K562 (cell line): ENCODE data around the gene R3HDM2. TPM values are rescaled to one million over a fixed set of nuclear protein-coding genes. Genes with fewer than 3 reads are reported as not detected.

Experiments used
- ATAC-seq: fragments of 200-7000 bp; cut with Tn5 transposase; 3 replicates; pipeline ENCODE4 v1.9.1; 2020; ENCODE audit warnings: moderate library complexity
- BruUV-seq: library from RNA; stranded (reverse); fragments of 400-500 nt; replicated peaks from 2 replicates; lab custom pipeline; 2021; lab: Mats Ljungman, UMichigan
- CTCF ChIA-PET: fragments of 300-600 bp; formaldehyde crosslinking; extraction: SDS; loops from one replicate; lab custom pipeline; 2021; ENCODE audit warnings: low intra/inter-chr PET ratio; lab: Yijun Ruan, JAX
- POLR2A ChIA-PET: fragments of 300-600, 350-650 bp; sonication (Branson Sonifier 250); formaldehyde crosslinking; extraction: SDS; loops from one replicate; lab custom pipeline; 2021; ENCODE audit warnings: antibody characterized with exemption, inconsistent platforms; lab: Yijun Ruan, JAX
- DNase-seq, 4 experiments: peaks; one replicate each; pipeline versions ENCODE4 v3.0.0 to v3.0.0-alpha.2; 2011 to 2018; ENCODE audit warnings: low spot score in 3 of 4, mixed read lengths in 3 of 4; ENCODE audit errors: extremely low read depth in 1 of 4
- FAIRE-seq: peaks from 2 replicates; lab custom pipeline; 2011; peaks lifted over from hg19 to GRCh38; lab: Jason Lieb, UNC
- H2AFZ ChIP-seq: 2 replicates; pipeline ENCODE4 v1.6.0; 2011; ENCODE audit warnings: low read depth, low read length, control low read depth, inconsistent platforms
- H3K27ac ChIP-seq: fragments of 200-600 bp; 3 replicates; pipeline ENCODE4 v1.8.0; 2011; ENCODE audit warnings: low read depth, mild to moderate bottlenecking, control low read depth, inconsistent platforms, low read length, moderate library complexity, mixed read lengths; ENCODE audit errors: extremely low read depth
- H3K27me3 ChIP-seq, 2 experiments: fragments of 300-600 bp in 1 of 2; 2 replicates in 1 of 2; 3 replicates in 1 of 2; pipeline versions ENCODE4 v1.6.0 to v1.8.0; 2011; ENCODE audit warnings: inconsistent platforms in 2 of 2, low read length in 2 of 2, mild to moderate bottlenecking in 1 of 2, mixed read lengths in 1 of 2, moderate library complexity in 1 of 2; ENCODE audit not compliant: control insufficient read depth in 2 of 2, insufficient read depth in 2 of 2
- H3K36me3 ChIP-seq: fragments of 300-600 bp; 3 replicates; pipeline ENCODE4 v1.8.0; 2011; ENCODE audit warnings: mild to moderate bottlenecking, low read length, inconsistent platforms; ENCODE audit not compliant: control insufficient read depth, insufficient read depth
- H3K4me1 ChIP-seq, 2 experiments: fragments of 200-600 bp in 1 of 2; replicated peaks in 1 of 2; 2 replicates in 1 of 2; 3 replicates in 1 of 2; pipeline versions ENCODE4 v1.5.1 to v1.8.0; 2011; ENCODE audit warnings: inconsistent platforms in 2 of 2, low read length in 2 of 2, mild to moderate bottlenecking in 1 of 2, mixed read lengths in 1 of 2, moderate library complexity in 1 of 2; ENCODE audit not compliant: control insufficient read depth in 2 of 2, insufficient read depth in 2 of 2
- H3K4me2 ChIP-seq: 2 replicates; pipeline ENCODE4 v1.6.1; 2011; ENCODE audit warnings: low read length, control low read depth, inconsistent platforms, mixed read lengths; ENCODE audit not compliant: insufficient read depth
- H3K4me3 ChIP-seq: fragments of 200-600 bp; sonication (generic), shearing (Covaris generic); 2 replicates; pipeline ENCODE4 v1.5.1; 2016; ENCODE audit warnings: control low read depth, inconsistent platforms
- H3K79me2 ChIP-seq: fragments of 200-600 bp; 3 replicates; pipeline ENCODE4 v1.8.0; 2011; ENCODE audit warnings: low read length, inconsistent platforms; ENCODE audit not compliant: control insufficient read depth, insufficient read depth
- H3K9ac ChIP-seq, 2 experiments: 2 replicates each; pipeline versions ENCODE4 v1.6.0 to v1.6.1; 2011; ENCODE audit warnings: low read depth in 2 of 2, low read length in 2 of 2, control low read depth in 1 of 2, inconsistent platforms in 1 of 2, mild to moderate bottlenecking in 1 of 2, mixed read lengths in 1 of 2; ENCODE audit not compliant: insufficient read depth in 1 of 2
- H3K9me1 ChIP-seq: one replicate; pipeline ENCODE4 v1.6.0; 2011; ENCODE audit warnings: inconsistent platforms, mild to moderate bottlenecking, low read length, moderate library complexity; ENCODE audit not compliant: control insufficient read depth, insufficient read depth
- H3K9me3 ChIP-seq: replicated peaks from 2 replicates; pipeline ENCODE4 v1.5.1; 2011; ENCODE audit warnings: low read depth, low read length, inconsistent platforms; ENCODE audit not compliant: control insufficient read depth, insufficient read depth
- H4K20me1 ChIP-seq: replicated peaks from 2 replicates; pipeline ENCODE4 v1.6.1; 2011; ENCODE audit warnings: low read length, inconsistent platforms, mixed read lengths; ENCODE audit not compliant: control insufficient read depth, insufficient read depth
- MGA ChIP-seq: fragments of 450-650 bp; IDR thresholded peaks from 2 replicates; pipeline ENCODE4 v1.6.1; 2016; ENCODE audit warnings: mild to moderate bottlenecking, moderate library complexity
- PBX2 ChIP-seq, 2 experiments: IDR thresholded peaks in 1 of 2; conservative IDR thresholded peaks in 1 of 2; 2 replicates each; pipeline ENCODE4 v1.6.1; 2016; ENCODE audit warnings: low read depth in 2 of 2, mild to moderate bottlenecking in 1 of 2, missing compliant biosample characterization in 1 of 2, missing genetic modification characterization in 1 of 2, moderate library complexity in 1 of 2
- TFAM ChIP-seq: fragments of 250-450 bp; sonication (Bioruptor Pico); conservative IDR thresholded peaks from 2 replicates; pipeline ENCODE4 v1.5.0; 2021; ENCODE audit warnings: mild to moderate bottlenecking, moderate library complexity
- ZNF311 ChIP-seq: fragments of 250-450 bp; sonication (Bioruptor Pico); IDR thresholded peaks from 2 replicates; pipeline ENCODE4 v1.4.0; 2020; ENCODE audit warnings: mild to moderate bottlenecking, moderate library complexity
- WGBS: fragments of 100-300 bp; shearing (Covaris generic); methylation state at CpG from one replicate; pipeline ENCODE4 v1.1.6; 2016; ENCODE audit warnings: low coverage, mixed read lengths; ENCODE audit not compliant: insufficient coverage; ENCODE audit errors: missing lambda C conversion rate; 5-methylcytosine and 5-hydroxymethylcytosine counted together
- in situ Hi-C: fragments of 300-500 bp; cut with MboI; formaldehyde crosslinking; loops from 4 replicates; pipeline ENCODE4 v1.15.0; 2018; ENCODE audit warnings: inconsistent platforms, mixed read lengths
- intact Hi-C: fragments of 100-400 bp; cut with micrococcal nuclease; formaldehyde crosslinking; loops from 2 replicates; pipeline ENCODE4 v1.14.2; 2022
- polyA plus RNA-seq, 8 experiments: library from polyadenylated mRNA; depleted of rRNA in 4 of 8; stranded (reverse) in 5 of 8; unstranded in 3 of 8; fragments of >200 nt; fragmentation: Nextera tagmentation in 2 of 8; fragmentation: Illumina TruSeq in 1 of 8; extraction: Ambion mirVana in 2 of 8; extraction: Trizol in 1 of 8; gene quantifications; 2 replicates each; pipeline versions ENCODE4 v1.2.1 to v1.2.3, GENCODE V29; 2011 to 2014; ENCODE audit warnings: inconsistent platforms in 1 of 8, missing spikeins in 1 of 8
- total RNA-seq, 7 experiments: library from RNA; depleted of rRNA in 6 of 7; stranded (reverse); fragments of >200 nt in 6 of 7; fragmentation: Illumina TruSeq in 2 of 7; extraction: Trizol in 2 of 7; gene quantifications; 2 replicates each; pipeline versions ENCODE4 v1.2.1 to v1.2.3, GENCODE V29; 2011 to 2021; ENCODE audit warnings: low replicate concordance in 1 of 7

R3HDM2 gene
- total and polyA plus RNA-seq, 9 of the 15 experiments (the other 6 are each of a cell fraction or from before 2014, with no cell fraction given): 3.3 to 18.8 (median 9.0) TPM

- peak in 3 of 4 experiments; percentile 37 to 75 (median 47) for DNase-seq
- no peaks in the 10 kb centered on the region for H4K20me1 ChIP-seq
- ChIA-PET POLR2A (interaction anchor here (0.5 to 2.4 kb wide), 15 partner anchors 10 to 214 kb away, joined by 3 to 9 read pairs (median 5); no protein-coding TSS in a partner anchor), CTCF (interaction anchor here (0.6 to 0.9 kb wide), 2 partner anchors 58 to 242 kb away, joined by 4 to 5 read pairs; no protein-coding TSS in a partner anchor)
- H3K4me2 ChIP-seq: peak overlapping the region; percentile 91
- H3K9ac ChIP-seq: peak overlapping the region; percentile 78 to 87
- peak overlapping the region; percentile 62; the same call in 1 of the 2 replicates for H3K4me3 ChIP-seq
- peaks cover 20% of the 10 kb centered on the region; the same call in 2 of the 3 replicates for H3K79me2 ChIP-seq
- H3K9me1 ChIP-seq: no peaks in the 10 kb centered on the region
- intact Hi-C loops (loop anchor here (5.0 kb wide), 1 partner anchor 236 kb away; the partner anchor contains the start of gene OS9), in situ Hi-C loops (no loop called here)
- peak; percentile 39 for ATAC-seq
- H3K27ac ChIP-seq: peak overlapping the region; percentile 74; the same call in 2 of the 3 replicates
- H3K36me3 ChIP-seq: no peaks in the 10 kb centered on the region
- WGBS: 28% methylated on average over 13 of the region's 15 CpGs
- peak; percentile 77 for FAIRE-seq
- no TSS peak for BruUV-seq
- H2AFZ ChIP-seq: peak overlapping the region; percentile 92
- peaks cover 53 to 56% of the 10 kb centered on the region in 2 experiments for H3K4me1 ChIP-seq
- H3K9me3 ChIP-seq: no peaks in the 10 kb centered on the region
- no peaks in the 10 kb centered on the region for H3K27me3 ChIP-seq
- no peak for TF ChIP-seq PBX2 (CRISPR knock-in tag; IDR thresholded peaks at IDR 0.05; ENCODE audit: low read depth)
- no peak for TF ChIP-seq PBX2 (tag; conservative IDR thresholded peaks at IDR 0.05; ENCODE audit: low read depth)
- TF ChIP-seq MGA: peak; percentile 82
- TF ChIP-seq ZNF311 (CRISPR knock-in tag): no peak
- TF ChIP-seq TFAM (CRISPR knock-in tag): no peak
These were observed 25.4 kb upstream of the R3HDM2 start for GRCh38 chr12:57456145-57456700.
